HG03520 (cell line): Measurements from ENCODE around the gene KCNJ6.
A peak's percentile ranks its signal among the peaks of the same experiment; 100 is the strongest.
"Not testable (repeated sequence)": the region's sequence is repeated elsewhere in the genome, so short reads cannot be mapped to it uniquely, and the experiment has no call there.

Experiments
- ATAC-seq: cut with Tn5 transposase; IDR thresholded peaks from one replicate; pipeline ENCODE4 v1.9.1; 2021; ENCODE audit warnings: mild to moderate bottlenecking, moderate library complexity; ENCODE audit not compliant: unreplicated experiment

KCNJ6 gene

GRCh38 chr21:37656899-37657298 is 259.4 kb downstream of the KCNJ6 start:
- no peak for ATAC-seq

DNA sequence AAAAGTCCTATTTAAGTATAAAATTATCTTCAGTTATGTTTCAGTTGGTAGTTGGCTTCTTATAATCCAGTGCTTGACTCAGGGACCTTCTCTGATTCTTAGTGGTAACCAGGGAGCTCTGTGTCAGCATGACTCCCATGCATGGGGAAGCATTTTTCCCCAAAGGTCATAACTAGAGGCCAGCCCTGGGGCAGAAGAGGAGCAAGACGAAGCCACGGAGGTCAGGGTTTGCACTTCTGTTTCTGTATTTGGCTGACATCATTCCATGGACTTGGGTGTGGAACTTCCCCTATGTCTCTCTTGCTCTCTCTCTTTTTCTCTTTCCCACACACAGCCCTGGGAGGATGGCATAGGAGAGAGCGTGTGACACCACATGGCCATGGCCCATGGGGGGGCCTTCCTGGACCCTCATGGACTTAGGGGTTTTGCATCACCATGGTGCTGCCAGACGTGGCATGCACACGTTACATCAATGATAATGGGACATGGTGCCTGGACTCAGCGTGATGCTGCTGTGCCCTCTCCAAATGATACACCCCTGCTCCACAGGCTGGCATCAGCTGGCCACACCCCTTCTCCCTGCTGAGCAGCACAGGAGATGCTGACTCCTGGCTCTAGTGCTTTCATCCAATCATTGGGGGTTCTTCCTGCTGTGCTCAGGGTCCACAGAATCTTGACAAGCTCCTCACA is 260.5 kb downstream of the KCNJ6 start:
- ATAC-seq = no peak

- ATAC-seq = no peak
Observed at GRCh38 chr21:37654596-37654995, 261.7 kb downstream of the KCNJ6 start.

GRCh38 chr21:37653201-37653600 is 263.1 kb downstream of the KCNJ6 start:
- no peak for ATAC-seq

DNA sequence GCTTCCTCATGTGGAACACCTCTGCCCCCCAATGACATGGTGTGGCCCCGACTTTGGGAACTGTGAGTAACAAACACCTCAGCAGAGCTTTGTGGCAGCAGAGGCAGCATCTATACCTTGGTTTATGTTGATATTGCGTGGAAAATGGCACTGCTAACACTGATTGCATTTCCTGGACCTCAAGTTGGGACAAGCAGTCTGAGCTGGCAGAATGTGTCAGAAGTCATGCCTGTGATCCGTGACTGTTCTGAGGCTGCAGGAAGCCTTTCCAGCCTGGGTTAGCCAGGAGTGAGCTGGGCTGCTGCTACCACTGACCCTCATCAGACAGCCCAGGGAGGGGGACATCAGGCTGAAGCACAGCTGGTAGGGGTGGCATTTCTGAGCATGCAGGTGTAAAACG is 268.5 kb downstream of the KCNJ6 start:
- ATAC-seq = no peak

DNA sequence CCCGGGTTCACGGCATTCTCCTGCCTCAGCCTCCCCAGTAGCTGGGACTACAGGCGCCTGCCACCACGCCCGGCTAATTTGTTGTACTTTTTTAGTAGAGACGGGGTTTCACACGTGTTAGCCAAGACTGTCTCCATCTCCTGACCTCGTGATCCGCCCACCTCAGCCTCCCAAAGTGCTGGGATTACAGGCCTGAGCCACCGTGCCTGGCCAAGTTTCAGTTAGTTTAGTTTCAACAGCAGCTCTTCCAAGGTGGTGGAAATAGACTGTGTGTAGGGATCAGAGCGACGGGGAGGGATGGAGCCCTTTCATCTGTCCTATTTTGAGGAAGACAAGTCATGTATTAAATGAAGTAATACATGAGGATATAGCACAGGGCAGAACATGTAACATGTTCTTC is 269.5 kb downstream of the KCNJ6 start:
- ATAC-seq = not testable (repeated sequence)

DNA sequence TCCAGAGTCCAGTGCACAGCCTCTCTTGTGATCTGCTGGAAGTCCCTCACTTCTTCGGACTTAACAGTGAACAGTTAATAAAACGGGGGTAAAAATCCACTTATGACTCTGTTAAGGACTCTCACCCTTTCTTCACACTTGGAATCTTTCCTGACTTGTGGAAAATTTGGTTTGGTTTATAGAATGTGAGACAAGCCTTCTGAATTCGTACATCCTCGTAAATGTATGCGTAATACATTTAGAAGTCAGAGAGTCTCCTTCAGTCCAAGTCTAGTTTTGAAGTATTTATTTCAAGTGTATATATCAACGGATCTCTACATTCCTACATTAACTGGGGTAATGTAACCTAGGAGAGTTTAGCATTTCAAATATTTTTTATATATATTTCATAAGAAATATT is 270.4 kb downstream of the KCNJ6 start:
- no peak for ATAC-seq

DNA sequence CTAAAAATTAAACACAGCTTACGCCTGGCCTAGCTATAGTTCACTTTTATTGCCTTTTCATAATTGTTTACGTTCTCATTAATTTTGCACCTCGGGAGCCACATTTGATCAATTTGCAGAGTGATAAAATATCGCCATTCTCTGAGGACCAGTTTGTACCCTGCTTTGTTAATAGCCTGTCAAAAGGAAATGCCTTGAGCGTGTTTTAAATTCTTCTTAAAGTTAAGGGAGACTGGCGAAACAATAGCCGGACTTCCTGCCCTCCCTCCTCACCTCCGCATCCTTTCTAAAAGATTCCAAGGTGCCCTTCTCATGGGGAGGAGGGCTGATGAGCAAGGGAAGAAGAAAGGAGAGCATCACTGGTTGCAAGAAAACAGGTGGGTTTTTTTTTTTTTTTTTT is 271.6 kb downstream of the KCNJ6 start:
- no peak for ATAC-seq

DNA sequence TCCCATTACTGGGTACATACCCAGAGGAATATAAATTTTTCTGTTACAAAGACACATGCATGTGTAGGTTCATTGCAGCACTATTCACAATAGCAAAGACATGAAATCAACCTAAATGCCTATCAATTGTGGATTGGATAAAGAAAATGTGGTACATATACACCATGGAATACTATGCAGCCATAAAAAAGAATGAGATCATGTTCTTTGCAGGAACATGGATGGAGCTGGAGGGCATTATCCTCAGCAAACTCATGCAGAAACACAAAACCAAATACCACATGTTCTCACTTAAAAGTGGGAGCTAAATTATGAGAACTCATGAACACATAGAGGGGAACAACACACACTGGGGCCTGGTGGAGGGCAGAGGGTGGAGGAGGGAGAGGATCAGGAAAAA is 272.4 kb downstream of the KCNJ6 start:
- not testable (repeated sequence) for ATAC-seq

DNA sequence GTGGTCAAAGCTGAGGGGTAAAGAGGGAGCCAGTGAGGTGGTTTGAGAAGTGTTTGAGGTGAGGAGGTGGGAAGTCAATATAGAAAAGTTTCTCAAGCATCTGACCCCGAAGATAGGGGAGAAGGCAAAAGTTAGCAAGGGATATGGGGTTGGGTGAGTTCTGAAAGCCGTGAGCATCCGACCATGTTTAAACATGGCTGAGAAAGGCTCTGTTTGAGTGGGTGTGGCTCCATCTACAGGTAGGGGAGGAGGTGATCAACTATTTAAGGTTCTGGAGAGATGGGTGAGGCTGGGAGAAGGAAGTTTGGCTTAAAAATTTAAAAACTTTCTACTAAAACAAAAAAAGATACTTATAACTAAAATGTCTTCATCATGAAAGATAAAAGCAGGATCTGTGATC is 273.8 kb downstream of the KCNJ6 start:
- ATAC-seq = no peak

- ATAC-seq = no peak
Observed at GRCh38 chr21:37639756-37640155, 276.5 kb downstream of the KCNJ6 start.

- no peak for ATAC-seq
Observed at GRCh38 chr21:37636152-37636860, 280.0 kb downstream of the KCNJ6 start.

GRCh38 chr21:37631319-37632117 is 284.7 kb downstream of the KCNJ6 start:
- ATAC-seq = peak; percentile 76

DNA sequence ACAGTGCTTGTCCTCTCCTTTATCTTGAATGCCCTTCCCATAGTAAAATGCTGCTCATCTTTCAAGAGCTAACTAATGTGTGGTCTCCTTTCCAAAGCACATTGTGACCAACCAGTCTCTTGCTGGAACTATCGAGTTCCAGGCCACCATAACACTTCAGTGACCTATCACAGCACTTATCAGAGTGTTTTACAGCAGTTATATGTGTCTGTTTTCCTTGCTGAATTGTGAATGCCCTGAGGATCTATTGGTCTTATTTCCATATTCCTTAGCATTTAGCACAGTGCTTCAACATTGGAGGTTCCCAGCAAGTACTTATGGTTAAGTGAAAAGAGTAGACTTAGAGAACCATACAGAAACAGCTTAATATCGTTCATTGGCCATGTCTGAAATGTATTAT is 285.4 kb downstream of the KCNJ6 start:
- ATAC-seq = no peak

- ATAC-seq = no peak
Observed at GRCh38 chr21:37628362-37628761, 287.9 kb downstream of the KCNJ6 start.

DNA sequence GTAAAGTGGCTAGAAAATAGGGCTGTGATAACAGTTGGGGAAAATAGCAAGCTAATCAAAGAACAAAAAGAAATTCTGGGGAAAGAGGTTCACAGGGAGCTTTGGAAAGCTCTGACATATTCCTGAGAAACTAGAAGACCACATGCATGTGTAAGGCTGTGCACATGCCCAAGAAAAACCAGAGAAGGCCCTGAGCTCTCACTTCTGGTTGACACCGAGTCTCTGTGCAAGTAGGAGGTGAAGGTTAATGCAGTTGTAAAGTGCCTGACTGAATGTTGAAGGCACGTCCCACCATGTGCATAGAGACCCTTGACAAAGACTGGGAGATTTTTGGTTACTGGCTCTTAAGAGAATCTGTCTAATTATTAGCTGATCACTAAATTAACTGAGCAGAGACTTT is 288.7 kb downstream of the KCNJ6 start:
- ATAC-seq = no peak

DNA sequence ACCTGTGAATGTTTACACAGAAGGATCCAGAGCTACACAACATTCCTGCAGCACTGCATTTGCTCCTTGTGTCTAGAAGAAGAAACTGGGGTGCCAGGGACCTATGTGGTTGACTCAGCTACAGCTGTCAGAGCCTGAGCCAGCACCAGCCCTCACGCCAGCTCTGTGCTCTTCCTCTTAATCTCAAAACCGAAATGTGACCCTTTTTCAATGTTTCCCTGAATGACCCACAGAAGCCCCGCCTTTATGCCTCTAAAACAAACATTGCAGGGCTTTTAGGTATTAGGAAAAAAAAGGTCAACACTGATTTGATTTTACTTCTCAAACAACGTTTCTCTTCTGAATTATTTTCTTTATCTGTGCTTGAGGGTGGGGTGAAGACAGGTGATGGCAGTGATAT is 289.2 kb downstream of the KCNJ6 start:
- no peak for ATAC-seq

DNA sequence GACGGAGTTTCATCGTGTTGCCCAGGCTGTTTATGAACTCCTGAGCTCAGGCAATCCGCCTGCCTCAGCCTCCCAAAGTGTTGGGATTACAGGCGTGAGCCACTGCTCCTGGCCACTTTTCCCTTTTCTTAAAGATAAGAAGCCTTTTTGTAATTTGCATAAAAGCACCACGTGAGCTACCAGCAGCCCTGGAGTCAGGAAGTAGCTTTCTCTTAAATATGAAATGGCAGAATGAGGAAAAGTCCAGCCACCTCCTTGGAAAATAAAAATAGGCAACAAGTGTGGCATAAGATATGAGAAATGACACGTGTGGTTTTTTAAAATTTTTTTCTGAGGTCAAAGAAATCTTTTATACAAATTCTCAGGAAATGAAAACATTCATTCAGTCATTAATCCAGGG is 289.9 kb downstream of the KCNJ6 start:
- no peak for ATAC-seq

- no peak for ATAC-seq
Observed at GRCh38 chr21:37623689-37624088, 292.6 kb downstream of the KCNJ6 start.

DNA sequence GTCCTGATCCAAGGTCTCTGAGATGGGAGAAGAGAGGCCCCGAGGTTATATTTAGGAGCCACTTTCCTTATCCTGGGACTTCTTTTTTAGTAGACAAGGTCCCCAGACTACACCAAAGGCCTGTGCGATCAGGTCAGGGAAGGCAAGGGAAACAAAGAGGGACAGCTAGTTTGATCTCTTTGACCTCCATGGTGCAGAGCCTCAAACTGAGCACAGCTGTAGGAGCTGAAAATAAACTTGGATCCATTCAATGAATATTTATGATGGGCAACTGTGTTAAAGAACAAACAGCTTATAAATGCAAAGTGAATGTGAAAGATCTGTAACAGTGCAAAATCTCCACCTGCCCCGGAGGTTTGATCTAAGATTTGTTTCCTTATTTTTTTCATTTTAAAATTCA is 293.1 kb downstream of the KCNJ6 start:
- no peak for ATAC-seq

GRCh38 chr21:37622755-37623154 is 293.5 kb downstream of the KCNJ6 start:
- ATAC-seq = no peak

GRCh38 chr21:37620401-37620800 is 295.9 kb downstream of the KCNJ6 start:
- no peak for ATAC-seq
